Measurements from ENCODE around the gene CLOCK. TPM values are rescaled to one million over a fixed set of nuclear protein-coding genes. Genes with fewer than 3 reads are reported as not detected.

The CLOCK gene
- total RNA-seq, 1 donor from 2014 or later = 32.9 TPM

GRCh38 chr4:55378617-55379467, 167.9 kb downstream of the CLOCK start:
- ATAC-seq = peak; percentile 30

Other genes starting within 250 kb of the CLOCK start
- 52.8 TPM for gene SRD5A3, start 200.7 kb downstream of the CLOCK start, total RNA-seq
- 90.7 TPM for gene TMEM165, start 151.0 kb downstream of the CLOCK start, total RNA-seq
- 0.28 TPM for gene PDCL2, start 45.3 kb upstream of the CLOCK start, total RNA-seq
- gene NMU, start 89.4 kb upstream of the CLOCK start, total RNA-seq = 96.3 TPM

Measured in esophagus mucosa (tissue), 1 donor.